GM12878 (cell line): ENCODE measurements around the gene INF2. TPM values are rescaled to one million over a fixed set of nuclear protein-coding genes. Genes with fewer than 3 reads are reported as not detected.

Source experiments
- ATAC-seq: fragments of 200-7000 bp; cut with Tn5 transposase; 3 replicates; pipeline ENCODE4 v1.9.1; 2020; ENCODE audit warnings: mild to moderate bottlenecking, moderate library complexity
- BruUV-seq: library from RNA; stranded (reverse); fragments of 400-500 nt; replicated peaks from 2 replicates; lab custom pipeline; 2021; lab: Mats Ljungman, UMichigan
- CTCF ChIA-PET: fragments of 300-600 bp; sonication (Branson Sonifier 250); formaldehyde crosslinking; extraction: SDS; loops from one replicate; lab custom pipeline; 2021; ENCODE audit warnings: inconsistent platforms; lab: Yijun Ruan, JAX
- POLR2A ChIA-PET: fragments of 350-600 bp; formaldehyde crosslinking; extraction: SDS; loops from one replicate; lab custom pipeline; 2021; ENCODE audit warnings: inconsistent platforms; lab: Charles Lee
- RAD21 ChIA-PET: fragments of 300-600 bp; sonication (Branson Sonifier 250); formaldehyde crosslinking; loops from one replicate; lab custom pipeline; 2023; ENCODE audit warnings: antibody characterized with exemption; ENCODE audit not compliant: unreplicated experiment; lab: Charles Lee
- SMC1A ChIA-PET: fragments of 300-600 bp; sonication (Branson Sonifier 250); formaldehyde crosslinking; loops from one replicate; lab custom pipeline; 2023; ENCODE audit not compliant: unreplicated experiment, uncharacterized antibody; lab: Charles Lee
- DNase-seq: peaks from one replicate; pipeline ENCODE4 v3.0.0-alpha.2; 2011; ENCODE audit warnings: low read depth, low spot score
- FAIRE-seq: peaks from 3 replicates; lab custom pipeline; 2011; peaks lifted over from hg19 to GRCh38; lab: Jason Lieb, UNC
- H2AFZ ChIP-seq: 2 replicates; pipeline ENCODE4 v1.6.0; 2011; ENCODE audit warnings: low read depth, low read length, control low read depth; ENCODE audit not compliant: control insufficient read depth
- H3K27ac ChIP-seq: 2 replicates; pipeline ENCODE4 v1.5.1; 2011; ENCODE audit warnings: control low read depth; ENCODE audit not compliant: control insufficient read depth, insufficient read depth
- H3K27me3 ChIP-seq, 2 experiments: replicated peaks in 1 of 2; 2 replicates each; pipeline versions ENCODE4 v1.6.0 to v1.6.1; 2011; ENCODE audit warnings: low read length in 1 of 2; ENCODE audit not compliant: control insufficient read depth in 2 of 2, insufficient read depth in 2 of 2
- H3K36me3 ChIP-seq, 2 experiments: 2 replicates each; pipeline ENCODE4 v1.5.1; 2011; ENCODE audit warnings: low read length in 1 of 2; ENCODE audit not compliant: control insufficient read depth in 2 of 2, insufficient read depth in 2 of 2
- H3K4me1 ChIP-seq: 2 replicates; pipeline ENCODE4 v1.6.1; 2011; ENCODE audit warnings: mild to moderate bottlenecking, low read length, moderate library complexity, mixed read lengths; ENCODE audit not compliant: control insufficient read depth, insufficient read depth
- H3K4me2 ChIP-seq: 2 replicates; pipeline ENCODE4 v1.6.0; 2011; ENCODE audit warnings: control low read depth; ENCODE audit not compliant: control insufficient read depth, insufficient read depth
- H3K4me3 ChIP-seq: fragments of 200-600 bp; sonication (generic); 2 replicates; pipeline ENCODE4 v1.5.1; 2016
- H3K79me2 ChIP-seq: 2 replicates; pipeline ENCODE4 v1.6.0; 2011; ENCODE audit warnings: low read length; ENCODE audit not compliant: control insufficient read depth, insufficient read depth
- H3K9ac ChIP-seq: 2 replicates; pipeline ENCODE4 v1.8.0; 2011; ENCODE audit warnings: low read length, control low read depth, mixed read lengths; ENCODE audit not compliant: control insufficient read depth, insufficient read depth
- H3K9me3 ChIP-seq: replicated peaks from 3 replicates; pipeline ENCODE4 v1.5.1; 2011; ENCODE audit warnings: mild to moderate bottlenecking, low read length; ENCODE audit not compliant: control insufficient read depth, insufficient read depth
- H4K20me1 ChIP-seq: 2 replicates; pipeline ENCODE4 v1.6.0; 2011; ENCODE audit not compliant: control insufficient read depth, insufficient read depth
- EED ChIP-seq: sonication (generic); IDR thresholded peaks from 2 replicates; pipeline ENCODE4 v1.6.1; 2016; ENCODE audit warnings: antibody characterized with exemption, low read depth
- EZH2 ChIP-seq: IDR thresholded peaks from 2 replicates; pipeline ENCODE4 v1.6.1; 2012; ENCODE audit warnings: low read depth, mild to moderate bottlenecking, control low read depth, inconsistent platforms, low read length, borderline replicate concordance; ENCODE audit not compliant: control insufficient read depth
- FOXM1 ChIP-seq: IDR thresholded peaks from 2 replicates; pipeline ENCODE4 v1.6.1; 2012; ENCODE audit warnings: low read depth, mild to moderate bottlenecking, inconsistent platforms, low read length, moderate library complexity
- HCFC1 ChIP-seq: fragments of 150-350 bp; IDR thresholded peaks from 2 replicates; pipeline ENCODE4 v1.6.1; 2014; ENCODE audit warnings: low read length
- MXI1 ChIP-seq: fragments of 150-350 bp; IDR thresholded peaks from 2 replicates; pipeline ENCODE4 v1.6.1; 2011; ENCODE audit warnings: low read depth, mild to moderate bottlenecking, inconsistent platforms, low read length, improper control_type of control experiment
- NFYB ChIP-seq: IDR thresholded peaks from 2 replicates; pipeline ENCODE4 v1.6.1; 2011; ENCODE audit warnings: low read depth, mild to moderate bottlenecking, low read length, improper control_type of control experiment, moderate library complexity; ENCODE audit not compliant: insufficient read depth
- RAD21 ChIP-seq: IDR thresholded peaks from 2 replicates; pipeline ENCODE4 v1.6.1; 2011; ENCODE audit warnings: mild to moderate bottlenecking, low read depth, low read length, moderate library complexity; ENCODE audit not compliant: insufficient read depth
- SIX5 ChIP-seq: IDR thresholded peaks from 2 replicates; pipeline ENCODE4 v1.6.1; 2011; ENCODE audit warnings: mild to moderate bottlenecking, low read depth, low read length, moderate library complexity; ENCODE audit not compliant: severe bottlenecking
- STAT3 ChIP-seq: IDR thresholded peaks from 2 replicates; pipeline ENCODE4 v1.6.1; 2011; ENCODE audit warnings: low read depth, low read length, improper control_type of control experiment
- ZNF592 ChIP-seq: fragments of 450-650 bp; IDR thresholded peaks from 2 replicates; pipeline ENCODE4 v1.6.1; 2017; ENCODE audit warnings: mild to moderate bottlenecking, moderate library complexity
- WGBS: methylation state at CpG from one replicate; pipeline ENCODE4 v1.1.6; 2016; ENCODE audit warnings: low lambda C conversion rate; ENCODE audit not compliant: insufficient replicate concordance, insufficient coverage; ENCODE audit errors: missing lambda C conversion rate; 5-methylcytosine and 5-hydroxymethylcytosine counted together
- in situ Hi-C: fragments of 300-500 bp; cut with MboI; formaldehyde crosslinking; loops from 9 replicates; pipeline ENCODE4 v1.14.3; 2018; ENCODE audit warnings: mixed read lengths
- intact Hi-C: fragments of 100-400 bp; cut with micrococcal nuclease; formaldehyde crosslinking; loops from one replicate; pipeline ENCODE4 v1.14.2; 2022; ENCODE audit not compliant: unreplicated experiment
- polyA plus RNA-seq, 11 experiments: library from polyadenylated mRNA; depleted of rRNA in 4 of 11; unstranded in 6 of 11; stranded (reverse) in 5 of 11; fragments of >200 nt; fragmentation: Nextera tagmentation in 4 of 11; fragmentation: Illumina TruSeq in 1 of 11; extraction: Ambion mirVana in 4 of 11; extraction: Trizol in 1 of 11; gene quantifications; 1 replicate in 1 of 11; 2 replicates in 10 of 11; pipeline versions ENCODE4 v1.2.1 to v1.2.3, GENCODE V29; 2011 to 2016; ENCODE audit warnings: inconsistent platforms in 2 of 11, missing spikeins in 2 of 11, low read depth in 1 of 11
- total RNA-seq, 4 experiments: library from RNA; depleted of rRNA in 3 of 4; stranded (reverse); fragments of >200 nt in 3 of 4; fragmentation: Illumina TruSeq in 1 of 4; extraction: Trizol in 1 of 4; gene quantifications; 2 replicates each; pipeline versions ENCODE4 v1.2.1 to v1.2.3, GENCODE V29; 2013 to 2021
- TF ChIP-seq, protein P1 (sequence below): fragments of 450-650 bp; IDR thresholded peaks from 2 replicates; pipeline ENCODE4 v1.6.1; 2016; ENCODE audit warnings: mild to moderate bottlenecking

The INF2 gene
- total and polyA plus RNA-seq, 10 of the 15 experiments (the other 5 are each of a cell fraction or from before 2014, with no cell fraction given), result 0.72 to 43.2 (median 8.3) TPM

DNA sequence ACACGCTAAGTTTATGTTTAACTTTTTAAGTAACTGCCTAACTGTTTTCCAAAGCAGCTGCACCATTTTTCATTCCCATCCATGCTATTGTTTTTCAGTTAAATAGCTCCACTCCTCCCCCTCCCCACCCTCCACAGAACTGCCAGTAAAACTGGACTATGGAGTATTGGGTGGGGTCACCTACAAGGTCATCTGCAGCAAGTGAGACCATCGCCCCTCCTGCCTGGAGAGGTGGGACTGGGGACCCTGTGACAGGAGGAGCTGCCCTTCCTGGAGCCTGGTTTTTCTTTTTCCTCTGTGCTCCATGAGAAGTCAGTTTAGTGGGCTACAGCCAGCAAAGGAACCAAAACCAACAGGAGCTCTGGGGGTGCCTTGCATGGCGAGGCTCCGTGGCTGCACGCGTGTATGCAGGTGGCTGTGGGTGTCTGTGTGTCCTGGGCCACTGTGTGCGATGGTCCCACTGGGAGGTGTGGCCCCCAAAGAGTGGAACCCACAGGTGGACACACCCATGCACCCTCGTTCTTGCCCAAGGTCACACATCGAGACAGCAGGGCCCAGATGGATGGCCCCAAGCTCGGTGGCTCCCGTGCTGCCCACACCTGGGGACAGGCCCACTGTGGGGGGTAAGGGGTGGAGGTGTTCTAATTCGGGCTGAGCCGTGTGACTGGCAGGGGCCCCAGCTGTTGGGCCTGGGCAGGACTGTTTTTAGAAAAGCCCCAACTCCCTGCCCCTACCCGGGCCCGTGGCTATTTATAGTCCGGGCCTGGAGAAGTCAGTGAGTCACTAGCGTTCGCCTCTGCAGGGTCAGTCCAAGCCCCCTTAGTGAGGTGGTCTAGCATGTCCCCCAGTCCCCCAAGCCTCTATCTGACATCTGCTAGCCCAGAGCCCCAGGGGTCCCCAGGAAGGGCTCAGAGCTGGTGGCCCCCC, 32.4 kb downstream of the INF2 start:
- H4K20me1 ChIP-seq, result no peaks in the 10 kb centered on the region
- peaks cover 0 to 4% of the 10 kb centered on the region in 2 experiments; a peak in 1 of 4 replicates for H3K27me3 ChIP-seq
- no peaks in the 10 kb centered on the region for H3K36me3 ChIP-seq
- DNase-seq, result no peak
- ChIA-PET RAD21 (no interaction called here), POLR2A (no interaction called here), SMC1A (interaction anchor here (0.9 kb wide), 1 partner anchor 41 kb away, joined by 4 read pairs; no protein-coding TSS in a partner anchor), CTCF (interaction anchor here (0.9 to 1.4 kb wide), 3 partner anchors 29 to 64 kb away, joined by 3 to 4 read pairs (median 4); no protein-coding TSS in a partner anchor)
- intact Hi-C loops (no loop called here), in situ Hi-C loops (no loop called here)
- no peak overlapping the region for H3K9ac ChIP-seq
- no peak for ATAC-seq
- TF ChIP-seq NFYB (no peak), FOXM1 (no peak), MXI1 (no peak), HCFC1 (no peak), STAT3 (no peak), SIX5 (no peak), ZNF592 (no peak), RAD21 (no peak), EED (no peak), EZH2 (no peak)
- TF ChIP-seq, protein P1, sequence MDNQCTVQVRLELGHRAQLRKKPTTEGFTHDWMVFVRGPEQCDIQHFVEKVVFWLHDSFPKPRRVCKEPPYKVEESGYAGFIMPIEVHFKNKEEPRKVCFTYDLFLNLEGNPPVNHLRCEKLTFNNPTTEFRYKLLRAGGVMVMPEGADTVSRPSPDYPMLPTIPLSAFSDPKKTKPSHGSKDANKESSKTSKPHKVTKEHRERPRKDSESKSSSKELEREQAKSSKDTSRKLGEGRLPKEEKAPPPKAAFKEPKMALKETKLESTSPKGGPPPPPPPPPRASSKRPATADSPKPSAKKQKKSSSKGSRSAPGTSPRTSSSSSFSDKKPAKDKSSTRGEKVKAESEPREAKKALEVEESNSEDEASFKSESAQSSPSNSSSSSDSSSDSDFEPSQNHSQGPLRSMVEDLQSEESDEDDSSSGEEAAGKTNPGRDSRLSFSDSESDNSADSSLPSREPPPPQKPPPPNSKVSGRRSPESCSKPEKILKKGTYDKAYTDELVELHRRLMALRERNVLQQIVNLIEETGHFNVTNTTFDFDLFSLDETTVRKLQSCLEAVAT, result no peak
- FAIRE-seq, result no peak
- H3K27ac ChIP-seq, result no peak overlapping the region
- no peak overlapping the region for H3K4me2 ChIP-seq
- no peaks in the 10 kb centered on the region for H3K4me1 ChIP-seq
- no peak overlapping the region for H3K4me3 ChIP-seq
- no peaks in the 10 kb centered on the region for H3K79me2 ChIP-seq
- H2AFZ ChIP-seq, result no peak overlapping the region
- no peaks in the 10 kb centered on the region for H3K9me3 ChIP-seq
- 69% methylated on average over 18 of the region's 18 CpGs for whole genome bisulfite sequencing
- BruUV-seq, result no TSS peak
